ENCODE data around the gene EHBP1. TPM values are rescaled to one million over a fixed set of nuclear protein-coding genes. Genes with fewer than 3 reads are reported as not detected.

The EHBP1 gene
- total RNA-seq, 1 donor, result 119 TPM

- TF ChIP-seq CTCF (IDR thresholded peaks at IDR 0.05; ENCODE audit: insufficient read depth, low read length), result no peak
- DNase-seq (ENCODE audit: low read depth), result no peak
- no peak overlapping the region for H3K4me3 ChIP-seq (ENCODE audit: low read depth, low read length)
Observed at GRCh38 chr2:63034526-63034925, 329.0 kb downstream of the EHBP1 start.

GRCh38 chr2:63035169-63035568 is 329.7 kb downstream of the EHBP1 start:
- no peak for DNase-seq (ENCODE audit: low read depth)
- no peak for TF ChIP-seq CTCF (IDR thresholded peaks at IDR 0.05; ENCODE audit: insufficient read depth, low read length)
- no peak overlapping the region for H3K4me3 ChIP-seq (ENCODE audit: low read depth, low read length)

- DNase-seq (ENCODE audit: low read depth), result no peak
- no peak for TF ChIP-seq CTCF (IDR thresholded peaks at IDR 0.05; ENCODE audit: insufficient read depth, low read length)
- H3K4me3 ChIP-seq (ENCODE audit: low read depth, low read length), result no peak overlapping the region
Observed at GRCh38 chr2:63035660-63036059, 330.1 kb downstream of the EHBP1 start.

- H3K4me3 ChIP-seq (ENCODE audit: low read depth, low read length), result no peak overlapping the region
- no peak for DNase-seq (ENCODE audit: low read depth)
- no peak for TF ChIP-seq CTCF (IDR thresholded peaks at IDR 0.05; ENCODE audit: insufficient read depth, low read length)
Observed at GRCh38 chr2:63038034-63038433, 332.5 kb downstream of the EHBP1 start.

GRCh38 chr2:63040586-63040985 is 335.1 kb downstream of the EHBP1 start:
- no peak overlapping the region for H3K4me3 ChIP-seq (ENCODE audit: low read depth, low read length)
- TF ChIP-seq CTCF (IDR thresholded peaks at IDR 0.05; ENCODE audit: insufficient read depth, low read length), result no peak
- no peak for DNase-seq (ENCODE audit: low read depth)

GRCh38 chr2:63041592-63041991 is 336.1 kb downstream of the EHBP1 start:
- no peak for TF ChIP-seq CTCF (IDR thresholded peaks at IDR 0.05; ENCODE audit: insufficient read depth, low read length)
- no peak overlapping the region for H3K4me3 ChIP-seq (ENCODE audit: low read depth, low read length)
- no peak for DNase-seq (ENCODE audit: low read depth)
